ENCODE data around the gene BCL2.

BCL2 gene

GRCh38 chr18:63179422-63179821, 140.1 kb downstream of the BCL2 start:
- Histone ChIP-seq H3K9me3 (ENCODE audit: control insufficient read depth, low read length) (no peaks in the 10 kb centered on the region), H3K27me3 (replicated peaks; ENCODE audit: control insufficient read depth, insufficient read depth, low read length, poor library complexity, severe bottlenecking) (no peaks in the 10 kb centered on the region), H3K4me3 (ENCODE audit: insufficient read depth, low read depth, low read length, poor library complexity, severe bottlenecking) (no peak overlapping the region), H3K4me1 (ENCODE audit: control insufficient read depth, insufficient read depth, low read length, poor library complexity, severe bottlenecking) (peaks cover 15% of the 10 kb centered on the region), H3K27ac (ENCODE audit: insufficient read depth, low read length, poor library complexity, severe bottlenecking) (no peak overlapping the region), H3K36me3 (ENCODE audit: control insufficient read depth, insufficient read depth, low read length) (no peaks in the 10 kb centered on the region)
- DNase-seq = no peak

- H3K27ac ChIP-seq (ENCODE audit: insufficient read depth, low read length, poor library complexity, severe bottlenecking) = no peak overlapping the region
- no peak for DNase-seq
- H3K27me3 ChIP-seq (replicated peaks; ENCODE audit: control insufficient read depth, insufficient read depth, low read length, poor library complexity, severe bottlenecking) = no peaks in the 10 kb centered on the region
- H3K4me1 ChIP-seq (ENCODE audit: control insufficient read depth, insufficient read depth, low read length, poor library complexity, severe bottlenecking) = peaks cover 11% of the 10 kb centered on the region
- H3K36me3 ChIP-seq (ENCODE audit: control insufficient read depth, insufficient read depth, low read length) = no peaks in the 10 kb centered on the region
- no peaks in the 10 kb centered on the region for H3K9me3 ChIP-seq (ENCODE audit: control insufficient read depth, low read length)
- H3K4me3 ChIP-seq (ENCODE audit: insufficient read depth, low read depth, low read length, poor library complexity, severe bottlenecking) = no peak overlapping the region
Observed at GRCh38 chr18:63178971-63179370, 140.6 kb downstream of the BCL2 start.

GRCh38 chr18:63177919-63178821, 141.4 kb downstream of the BCL2 start:
- Histone ChIP-seq H3K4me3 (ENCODE audit: insufficient read depth, low read depth, low read length, poor library complexity, severe bottlenecking) (no peak overlapping the region), H3K36me3 (ENCODE audit: control insufficient read depth, insufficient read depth, low read length) (no peaks in the 10 kb centered on the region), H3K9me3 (ENCODE audit: control insufficient read depth, low read length) (no peaks in the 10 kb centered on the region), H3K27ac (ENCODE audit: insufficient read depth, low read length, poor library complexity, severe bottlenecking) (no peak overlapping the region), H3K4me1 (ENCODE audit: control insufficient read depth, insufficient read depth, low read length, poor library complexity, severe bottlenecking) (peaks cover 6% of the 10 kb centered on the region), H3K27me3 (replicated peaks; ENCODE audit: control insufficient read depth, insufficient read depth, low read length, poor library complexity, severe bottlenecking) (no peaks in the 10 kb centered on the region)
- DNase-seq = no peak

- H3K4me1 ChIP-seq (ENCODE audit: control insufficient read depth, insufficient read depth, low read length, poor library complexity, severe bottlenecking) = peaks cover 6% of the 10 kb centered on the region
- H3K27me3 ChIP-seq (replicated peaks; ENCODE audit: control insufficient read depth, insufficient read depth, low read length, poor library complexity, severe bottlenecking) = no peaks in the 10 kb centered on the region
- no peaks in the 10 kb centered on the region for H3K9me3 ChIP-seq (ENCODE audit: control insufficient read depth, low read length)
- H3K36me3 ChIP-seq (ENCODE audit: control insufficient read depth, insufficient read depth, low read length) = no peaks in the 10 kb centered on the region
- no peak overlapping the region for H3K4me3 ChIP-seq (ENCODE audit: insufficient read depth, low read depth, low read length, poor library complexity, severe bottlenecking)
- H3K27ac ChIP-seq (ENCODE audit: insufficient read depth, low read length, poor library complexity, severe bottlenecking) = no peak overlapping the region
- no peak for DNase-seq
Observed at GRCh38 chr18:63177259-63177658, 142.3 kb downstream of the BCL2 start.

- H3K9me3 ChIP-seq (ENCODE audit: control insufficient read depth, low read length) = no peaks in the 10 kb centered on the region
- peaks cover 4% of the 10 kb centered on the region for H3K4me1 ChIP-seq (ENCODE audit: control insufficient read depth, insufficient read depth, low read length, poor library complexity, severe bottlenecking)
- H3K27me3 ChIP-seq (replicated peaks; ENCODE audit: control insufficient read depth, insufficient read depth, low read length, poor library complexity, severe bottlenecking) = no peaks in the 10 kb centered on the region
- DNase-seq = no peak
- H3K27ac ChIP-seq (ENCODE audit: insufficient read depth, low read length, poor library complexity, severe bottlenecking) = peak overlapping the region; percentile 1
- no peak overlapping the region for H3K4me3 ChIP-seq (ENCODE audit: insufficient read depth, low read depth, low read length, poor library complexity, severe bottlenecking)
- H3K36me3 ChIP-seq (ENCODE audit: control insufficient read depth, insufficient read depth, low read length) = peaks cover 5% of the 10 kb centered on the region
Observed at GRCh38 chr18:63175264-63175663, 144.3 kb downstream of the BCL2 start.

- Histone ChIP-seq H3K27ac (ENCODE audit: insufficient read depth, low read length, poor library complexity, severe bottlenecking) (no peak overlapping the region), H3K27me3 (replicated peaks; ENCODE audit: control insufficient read depth, insufficient read depth, low read length, poor library complexity, severe bottlenecking) (no peaks in the 10 kb centered on the region), H3K4me3 (ENCODE audit: insufficient read depth, low read depth, low read length, poor library complexity, severe bottlenecking) (no peak overlapping the region), H3K4me1 (ENCODE audit: control insufficient read depth, insufficient read depth, low read length, poor library complexity, severe bottlenecking) (peaks cover 4% of the 10 kb centered on the region), H3K9me3 (ENCODE audit: control insufficient read depth, low read length) (no peaks in the 10 kb centered on the region), H3K36me3 (ENCODE audit: control insufficient read depth, insufficient read depth, low read length) (peaks cover 8% of the 10 kb centered on the region)
- no peak for DNase-seq
Observed at GRCh38 chr18:63173983-63174382, 145.6 kb downstream of the BCL2 start.

GRCh38 chr18:63169853-63170252, 149.7 kb downstream of the BCL2 start:
- H3K9me3 ChIP-seq (ENCODE audit: control insufficient read depth, low read length) = no peaks in the 10 kb centered on the region
- no peak overlapping the region for H3K27ac ChIP-seq (ENCODE audit: insufficient read depth, low read length, poor library complexity, severe bottlenecking)
- DNase-seq = no peak
- no peaks in the 10 kb centered on the region for H3K27me3 ChIP-seq (replicated peaks; ENCODE audit: control insufficient read depth, insufficient read depth, low read length, poor library complexity, severe bottlenecking)
- H3K4me1 ChIP-seq (ENCODE audit: control insufficient read depth, insufficient read depth, low read length, poor library complexity, severe bottlenecking) = peaks cover 4% of the 10 kb centered on the region
- peaks cover 8% of the 10 kb centered on the region for H3K36me3 ChIP-seq (ENCODE audit: control insufficient read depth, insufficient read depth, low read length)
- H3K4me3 ChIP-seq (ENCODE audit: insufficient read depth, low read depth, low read length, poor library complexity, severe bottlenecking) = no peak overlapping the region

GRCh38 chr18:63168287-63168686, 151.3 kb downstream of the BCL2 start:
- peaks cover 8% of the 10 kb centered on the region for H3K36me3 ChIP-seq (ENCODE audit: control insufficient read depth, insufficient read depth, low read length)
- H3K27me3 ChIP-seq (replicated peaks; ENCODE audit: control insufficient read depth, insufficient read depth, low read length, poor library complexity, severe bottlenecking) = no peaks in the 10 kb centered on the region
- no peak overlapping the region for H3K4me3 ChIP-seq (ENCODE audit: insufficient read depth, low read depth, low read length, poor library complexity, severe bottlenecking)
- peaks cover 13% of the 10 kb centered on the region for H3K4me1 ChIP-seq (ENCODE audit: control insufficient read depth, insufficient read depth, low read length, poor library complexity, severe bottlenecking)
- no peak overlapping the region for H3K27ac ChIP-seq (ENCODE audit: insufficient read depth, low read length, poor library complexity, severe bottlenecking)
- no peaks in the 10 kb centered on the region for H3K9me3 ChIP-seq (ENCODE audit: control insufficient read depth, low read length)
- DNase-seq = no peak

GRCh38 chr18:63166142-63166541, 153.4 kb downstream of the BCL2 start:
- no peaks in the 10 kb centered on the region for H3K9me3 ChIP-seq (ENCODE audit: control insufficient read depth, low read length)
- no peak for DNase-seq
- H3K27me3 ChIP-seq (replicated peaks; ENCODE audit: control insufficient read depth, insufficient read depth, low read length, poor library complexity, severe bottlenecking) = no peaks in the 10 kb centered on the region
- H3K27ac ChIP-seq (ENCODE audit: insufficient read depth, low read length, poor library complexity, severe bottlenecking) = no peak overlapping the region
- no peak overlapping the region for H3K4me3 ChIP-seq (ENCODE audit: insufficient read depth, low read depth, low read length, poor library complexity, severe bottlenecking)
- H3K4me1 ChIP-seq (ENCODE audit: control insufficient read depth, insufficient read depth, low read length, poor library complexity, severe bottlenecking) = peaks cover 27% of the 10 kb centered on the region
- H3K36me3 ChIP-seq (ENCODE audit: control insufficient read depth, insufficient read depth, low read length) = peaks cover 8% of the 10 kb centered on the region

GRCh38 chr18:63164396-63164795, 155.2 kb downstream of the BCL2 start:
- Histone ChIP-seq H3K27me3 (replicated peaks; ENCODE audit: control insufficient read depth, insufficient read depth, low read length, poor library complexity, severe bottlenecking) (no peaks in the 10 kb centered on the region), H3K27ac (ENCODE audit: insufficient read depth, low read length, poor library complexity, severe bottlenecking) (peak overlapping the region; percentile 98), H3K9me3 (ENCODE audit: control insufficient read depth, low read length) (no peaks in the 10 kb centered on the region), H3K36me3 (ENCODE audit: control insufficient read depth, insufficient read depth, low read length) (no peaks in the 10 kb centered on the region), H3K4me1 (ENCODE audit: control insufficient read depth, insufficient read depth, low read length, poor library complexity, severe bottlenecking) (peaks cover 41% of the 10 kb centered on the region), H3K4me3 (ENCODE audit: insufficient read depth, low read depth, low read length, poor library complexity, severe bottlenecking) (no peak overlapping the region)
- DNase-seq = no peak

All from effector memory CD4-positive, alpha-beta T cell (primary cell).